Fibroblast of villous mesenchyme (primary cell): ENCODE data around the gene TMEM39A. TPM values are rescaled to one million over a fixed set of nuclear protein-coding genes. Genes with fewer than 3 reads are reported as not detected.

Source experiments
- DNase-seq: peaks from one replicate; pipeline ENCODE4 v3.0.0-alpha.2; 2010; ENCODE audit warnings: low read depth
- H3K4me3 ChIP-seq: 2 replicates; pipeline ENCODE4 v1.5.1; 2011; ENCODE audit warnings: low read depth, mild to moderate bottlenecking, low read length
- total RNA-seq: library from RNA; depleted of rRNA; stranded (reverse); fragments of >200 nt; gene quantifications from 2 replicates; pipeline ENCODE4 v1.2.3, GENCODE V29; 2012
- TF ChIP-seq, protein P1 (sequence below): IDR thresholded peaks from 2 replicates; pipeline ENCODE4 v1.5.1; 2012; ENCODE audit warnings: low read depth, mild to moderate bottlenecking, low read length; ENCODE audit not compliant: insufficient read depth

TMEM39A gene
- total RNA-seq, 1 donor = 88.5 TPM

DNA sequence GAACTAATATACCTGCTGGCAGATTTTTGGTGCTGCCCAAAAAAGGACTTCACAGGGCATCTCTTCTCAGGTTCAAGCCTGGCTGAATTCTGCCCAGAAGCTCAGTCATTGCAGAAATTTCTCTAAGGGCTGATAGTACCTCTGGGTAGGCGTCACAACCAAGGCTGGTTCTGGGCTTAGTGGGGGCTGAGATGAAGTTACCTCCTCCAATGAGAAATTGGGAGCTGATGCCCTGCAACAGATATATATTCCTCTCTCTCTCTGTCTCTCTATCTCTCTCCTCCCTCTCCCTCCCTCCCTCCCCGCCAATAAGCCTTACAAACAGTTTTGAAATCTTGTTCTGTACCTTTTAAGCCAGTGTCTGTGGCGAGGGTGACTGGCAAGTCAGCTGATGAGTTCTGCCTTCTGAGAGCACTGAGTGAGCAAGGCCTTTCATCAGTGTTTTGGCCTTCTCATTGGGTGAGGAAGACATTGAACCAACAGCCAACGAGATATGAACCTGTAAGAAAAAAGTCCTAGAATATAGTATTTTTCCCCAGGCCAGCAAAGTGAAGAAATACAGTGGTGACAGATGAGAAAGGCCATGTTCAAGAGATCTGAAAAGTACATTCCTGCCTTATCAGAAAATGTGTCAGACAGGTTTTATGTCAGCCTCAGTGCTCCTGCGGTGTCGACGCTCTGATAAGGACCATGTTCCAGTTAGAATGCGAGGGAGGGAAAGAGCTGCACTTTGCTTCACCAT is 45.5 kb downstream of the TMEM39A start:
- DNase-seq = peak; percentile 40
- TF ChIP-seq, protein P1, sequence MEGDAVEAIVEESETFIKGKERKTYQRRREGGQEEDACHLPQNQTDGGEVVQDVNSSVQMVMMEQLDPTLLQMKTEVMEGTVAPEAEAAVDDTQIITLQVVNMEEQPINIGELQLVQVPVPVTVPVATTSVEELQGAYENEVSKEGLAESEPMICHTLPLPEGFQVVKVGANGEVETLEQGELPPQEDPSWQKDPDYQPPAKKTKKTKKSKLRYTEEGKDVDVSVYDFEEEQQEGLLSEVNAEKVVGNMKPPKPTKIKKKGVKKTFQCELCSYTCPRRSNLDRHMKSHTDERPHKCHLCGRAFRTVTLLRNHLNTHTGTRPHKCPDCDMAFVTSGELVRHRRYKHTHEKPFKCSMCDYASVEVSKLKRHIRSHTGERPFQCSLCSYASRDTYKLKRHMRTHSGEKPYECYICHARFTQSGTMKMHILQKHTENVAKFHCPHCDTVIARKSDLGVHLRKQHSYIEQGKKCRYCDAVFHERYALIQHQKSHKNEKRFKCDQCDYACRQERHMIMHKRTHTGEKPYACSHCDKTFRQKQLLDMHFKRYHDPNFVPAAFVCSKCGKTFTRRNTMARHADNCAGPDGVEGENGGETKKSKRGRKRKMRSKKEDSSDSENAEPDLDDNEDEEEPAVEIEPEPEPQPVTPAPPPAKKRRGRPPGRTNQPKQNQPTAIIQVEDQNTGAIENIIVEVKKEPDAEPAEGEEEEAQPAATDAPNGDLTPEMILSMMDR = no peak
- H3K4me3 ChIP-seq = no peak overlapping the region

DNA sequence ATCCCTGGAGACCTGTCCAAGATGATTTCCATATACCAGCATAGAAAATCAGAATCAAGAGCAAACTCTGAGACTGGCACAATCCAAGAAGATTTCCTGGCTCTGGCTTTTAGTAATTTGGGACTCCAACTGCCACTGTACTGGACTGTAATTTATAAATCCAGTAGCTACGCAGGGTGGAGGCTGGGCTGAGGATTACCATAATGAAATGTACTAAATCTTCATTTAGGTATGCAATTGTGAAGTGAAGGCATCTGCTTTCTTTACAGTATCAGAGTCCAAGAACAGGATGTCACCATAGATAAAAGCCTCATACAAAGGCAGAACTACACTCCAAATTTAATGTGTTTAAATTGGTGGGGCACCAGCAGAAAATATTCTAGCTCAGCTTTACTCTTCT is 46.5 kb downstream of the TMEM39A start:
- H3K4me3 ChIP-seq = no peak overlapping the region
- TF ChIP-seq, protein P1 = no peak
- no peak for DNase-seq

DNA sequence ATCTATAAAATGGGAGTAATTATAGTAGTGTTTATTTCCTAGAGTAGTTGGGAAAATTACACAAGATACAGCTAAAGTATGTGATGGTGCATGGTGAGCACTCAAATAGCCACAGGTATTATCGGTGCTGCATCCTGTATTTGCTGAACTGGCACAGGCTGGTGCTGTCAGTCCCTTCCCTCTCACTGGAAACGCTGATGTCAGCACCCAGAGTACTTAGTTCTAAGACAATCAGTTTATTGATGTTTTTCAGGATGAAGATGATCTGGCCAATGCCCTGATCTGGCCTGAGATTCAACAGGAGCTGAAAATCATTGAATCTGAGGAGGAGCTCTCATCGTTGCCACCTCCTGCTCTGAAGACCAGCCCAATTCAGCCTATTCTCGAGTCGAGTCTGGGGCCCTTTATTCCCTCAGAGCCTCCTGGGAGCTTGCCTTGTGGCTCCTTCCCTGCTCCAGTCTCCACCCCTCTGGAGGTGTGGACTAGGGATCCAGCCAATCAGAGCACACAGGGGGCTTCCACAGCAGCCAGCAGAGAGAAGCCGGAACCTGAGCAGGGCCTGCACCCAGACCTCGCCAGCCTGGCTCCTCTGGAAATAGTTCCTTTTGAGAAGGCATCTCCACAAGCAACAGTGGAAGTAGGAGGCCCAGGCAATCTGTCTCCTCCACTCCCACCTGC is 49.7 kb downstream of the TMEM39A start:
- H3K4me3 ChIP-seq = no peak overlapping the region
- TF ChIP-seq, protein P1 = no peak
- no peak for DNase-seq

DNA sequence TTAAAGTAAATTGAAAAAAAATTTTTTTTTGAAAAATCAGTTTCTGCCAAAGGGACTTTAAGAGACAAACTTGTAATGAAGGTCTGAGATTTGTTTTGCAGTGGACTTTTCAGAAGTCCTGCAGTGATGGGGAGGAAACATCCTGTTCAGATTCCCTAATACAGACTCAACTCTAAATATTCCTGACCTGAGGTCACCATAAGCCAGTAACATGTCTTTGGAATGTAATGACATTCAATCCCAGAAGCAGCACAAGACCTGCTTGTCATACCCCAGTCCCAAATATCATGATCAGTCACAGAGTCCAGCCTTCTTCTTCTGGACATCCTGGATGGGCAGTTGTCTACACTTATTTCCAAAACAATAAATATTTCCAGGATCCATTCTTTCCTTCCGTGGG is 53.6 kb downstream of the TMEM39A start:
- no peak overlapping the region for H3K4me3 ChIP-seq
- TF ChIP-seq, protein P1 = no peak
- DNase-seq = peak; percentile 13

DNA sequence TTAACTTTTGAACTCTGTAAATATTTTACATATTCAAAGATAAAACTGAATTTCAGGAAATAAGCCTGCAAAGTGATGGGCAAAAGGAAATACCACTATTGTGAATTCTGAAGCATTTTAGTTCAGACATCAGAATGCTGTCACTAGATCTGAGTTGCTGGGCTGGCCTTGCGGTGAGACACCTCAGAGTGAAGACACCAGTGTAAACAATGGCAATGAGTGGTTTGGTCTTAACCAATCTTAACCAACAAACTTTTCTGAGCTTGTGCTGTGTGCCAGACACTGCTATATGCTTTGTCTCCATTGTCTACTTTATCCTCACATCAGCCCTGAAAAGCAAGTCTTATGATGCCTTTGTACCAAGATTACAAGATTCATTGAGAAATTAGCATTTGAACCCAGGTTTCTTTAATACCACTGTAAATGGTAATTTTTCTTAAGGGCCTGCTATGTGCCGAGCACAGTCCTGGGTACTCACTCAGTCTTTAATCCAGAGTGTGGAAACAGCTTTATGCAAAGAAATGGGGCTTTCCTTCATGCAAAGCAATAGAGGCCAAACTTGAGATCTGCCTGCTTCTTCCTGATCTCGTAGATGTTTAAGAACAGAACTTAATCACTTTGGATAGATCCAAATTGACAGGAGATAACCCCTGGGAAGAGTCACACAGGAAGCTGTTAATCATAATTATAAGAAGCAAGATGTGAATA is 55.0 kb downstream of the TMEM39A start:
- DNase-seq = no peak

DNA sequence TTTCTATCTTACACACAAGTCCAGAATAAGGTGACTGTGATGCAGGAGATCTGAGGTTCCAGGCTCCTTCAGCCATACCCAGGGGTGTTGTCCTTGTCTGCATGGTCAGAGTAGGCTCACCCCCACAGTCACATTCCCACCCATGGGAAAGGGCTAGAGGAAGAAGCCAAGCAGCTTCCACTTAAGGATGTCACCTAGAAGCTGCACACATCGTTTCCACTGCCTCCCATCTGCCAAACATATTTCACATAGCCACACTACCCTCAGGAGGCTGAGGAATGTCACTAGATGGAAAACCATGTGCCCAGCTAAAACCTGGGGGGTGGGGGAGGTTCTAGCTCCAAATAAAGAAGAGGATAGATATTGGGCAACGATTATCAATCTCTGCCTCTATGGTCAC is 58.1 kb downstream of the TMEM39A start:
- TF ChIP-seq, protein P1 = no peak
- DNase-seq = no peak
- H3K4me3 ChIP-seq = no peak overlapping the region

More for the DNA sequence above, 55.0 kb downstream of the TMEM39A start:
- TF ChIP-seq, protein P1 = no peak
- no peak overlapping the region for H3K4me3 ChIP-seq
